HL-60/S4 treated with phorbol 12-myristate 13-acetate at 8.2 ng/mL for 4 days and 3 days (cell line): Measurements from ENCODE around the gene PRMT7.

Experiments used
- in situ Hi-C: fragments of 300-500 bp; cut with MboI; formaldehyde crosslinking; loops from 2 replicates; pipeline ENCODE4 v1.15.0; 2022; ENCODE audit warnings: low sequenced_read_pairs

The PRMT7 gene

GRCh38 chr16:68387301-68387700 lies 76.5 kb downstream of the PRMT7 start:
- in situ Hi-C loops: no loop called here

GRCh38 chr16:68388124-68388523 lies 77.3 kb downstream of the PRMT7 start:
- in situ Hi-C loops: no loop called here

DNA sequence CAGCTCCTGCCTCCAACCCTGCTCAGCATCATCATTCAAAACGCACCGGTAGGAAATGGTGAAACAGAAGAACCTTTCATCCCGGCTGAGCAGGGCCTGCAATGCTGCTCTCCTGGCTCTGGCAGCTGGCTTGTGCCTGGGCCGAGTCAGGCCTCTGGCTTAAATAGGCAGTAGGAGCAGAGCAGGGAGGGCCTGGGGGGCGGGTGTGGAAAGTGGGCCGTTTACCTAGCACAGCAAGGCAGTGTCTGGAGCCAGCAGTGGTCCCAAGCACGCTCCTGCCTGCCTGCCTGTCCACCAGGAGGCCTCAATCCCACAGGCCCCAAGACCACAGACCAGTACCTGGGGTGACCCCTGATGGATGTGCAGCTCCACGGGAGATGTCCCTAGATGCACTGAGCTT lies 78.2 kb downstream of the PRMT7 start:
- in situ Hi-C loops: no loop called here

- in situ Hi-C loops: no loop called here
These were observed 79.0 kb downstream of the PRMT7 start for GRCh38 chr16:68389750-68390371.

DNA sequence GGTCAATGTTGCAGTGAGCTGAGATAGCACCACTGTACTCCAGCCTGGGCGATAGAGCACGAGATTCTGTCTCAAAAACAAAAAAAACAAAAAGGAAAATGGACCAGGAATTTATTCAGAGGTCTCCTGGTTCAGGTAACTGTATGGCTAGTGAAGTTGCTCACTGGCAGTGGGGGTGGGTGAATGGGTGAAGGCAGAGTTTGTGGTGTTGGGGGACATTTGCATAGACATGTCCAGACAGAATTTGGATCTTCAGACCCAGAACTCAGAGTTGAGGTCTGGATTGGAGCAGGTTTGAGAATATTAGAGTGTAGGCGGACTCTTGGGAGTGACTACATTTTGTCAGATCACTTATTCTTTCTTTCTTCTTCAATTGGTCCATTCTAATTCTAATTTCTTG lies 82.5 kb downstream of the PRMT7 start:
- in situ Hi-C loops: no loop called here

DNA sequence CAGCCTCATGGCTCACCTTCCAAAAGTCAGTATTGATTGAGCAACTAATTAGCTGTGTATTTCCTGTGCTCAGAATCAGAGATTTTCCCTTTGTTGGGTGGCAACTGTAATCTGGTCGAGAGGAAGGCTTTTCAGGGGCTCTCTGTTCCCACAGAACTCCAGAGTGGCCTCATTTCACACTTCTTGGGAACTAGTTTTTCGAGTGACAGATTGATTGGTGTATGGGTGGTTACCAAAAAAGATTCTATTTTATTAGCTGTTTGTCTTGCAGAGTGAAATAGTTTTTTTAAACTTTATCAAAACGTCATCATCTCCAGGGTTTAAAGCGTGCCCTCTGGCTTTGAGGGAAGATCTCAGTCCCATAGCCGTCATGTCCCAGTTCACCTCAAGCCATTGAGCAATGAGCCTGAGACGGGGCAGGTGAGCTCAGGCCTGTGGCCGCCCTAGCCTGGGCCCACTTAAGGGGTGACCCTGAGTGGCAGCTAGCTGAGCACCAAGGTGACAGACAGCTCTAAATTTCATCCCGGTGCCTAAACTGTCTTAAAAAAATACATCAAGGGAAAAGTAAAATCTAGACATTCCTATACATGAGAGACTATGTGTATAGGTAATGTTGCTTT lies 84.5 kb downstream of the PRMT7 start:
- in situ Hi-C loops: no loop called here

GRCh38 chr16:68395815-68396214 lies 85.0 kb downstream of the PRMT7 start:
- in situ Hi-C loops: no loop called here

GRCh38 chr16:68396481-68396880 lies 85.7 kb downstream of the PRMT7 start:
- in situ Hi-C loops: no loop called here

DNA sequence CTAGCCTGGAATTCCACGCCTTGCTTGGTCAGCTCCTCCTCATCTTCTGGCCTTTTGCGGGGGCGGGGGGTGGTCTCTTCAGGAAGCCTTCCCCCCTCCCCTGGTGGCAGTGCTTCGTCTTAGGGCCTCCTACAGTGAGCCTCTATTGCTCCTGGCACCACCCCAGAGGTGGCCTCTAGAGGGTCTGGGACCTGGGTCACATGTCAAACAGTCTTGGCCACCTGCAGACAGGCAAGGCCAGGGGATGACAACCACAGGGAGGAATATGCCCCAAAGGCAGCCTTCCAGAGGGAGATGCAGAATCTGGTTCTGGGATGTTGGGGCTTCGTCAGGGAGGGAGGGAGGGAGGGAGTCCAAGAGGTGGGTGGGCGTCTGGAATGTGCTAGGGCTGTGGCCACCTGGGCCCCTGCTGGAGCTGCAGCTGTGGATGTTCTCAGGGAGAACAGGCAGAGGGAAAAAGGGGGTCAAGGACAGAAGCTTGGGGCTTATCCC lies 86.9 kb downstream of the PRMT7 start:
- in situ Hi-C loops: no loop called here

- in situ Hi-C loops: no loop called here
These were observed 88.6 kb downstream of the PRMT7 start for GRCh38 chr16:68399456-68399855.

- in situ Hi-C loops: no loop called here
These were observed 89.5 kb downstream of the PRMT7 start for GRCh38 chr16:68400083-68400923.

- in situ Hi-C loops: no loop called here
These were observed 90.2 kb downstream of the PRMT7 start for GRCh38 chr16:68400924-68401460.

DNA sequence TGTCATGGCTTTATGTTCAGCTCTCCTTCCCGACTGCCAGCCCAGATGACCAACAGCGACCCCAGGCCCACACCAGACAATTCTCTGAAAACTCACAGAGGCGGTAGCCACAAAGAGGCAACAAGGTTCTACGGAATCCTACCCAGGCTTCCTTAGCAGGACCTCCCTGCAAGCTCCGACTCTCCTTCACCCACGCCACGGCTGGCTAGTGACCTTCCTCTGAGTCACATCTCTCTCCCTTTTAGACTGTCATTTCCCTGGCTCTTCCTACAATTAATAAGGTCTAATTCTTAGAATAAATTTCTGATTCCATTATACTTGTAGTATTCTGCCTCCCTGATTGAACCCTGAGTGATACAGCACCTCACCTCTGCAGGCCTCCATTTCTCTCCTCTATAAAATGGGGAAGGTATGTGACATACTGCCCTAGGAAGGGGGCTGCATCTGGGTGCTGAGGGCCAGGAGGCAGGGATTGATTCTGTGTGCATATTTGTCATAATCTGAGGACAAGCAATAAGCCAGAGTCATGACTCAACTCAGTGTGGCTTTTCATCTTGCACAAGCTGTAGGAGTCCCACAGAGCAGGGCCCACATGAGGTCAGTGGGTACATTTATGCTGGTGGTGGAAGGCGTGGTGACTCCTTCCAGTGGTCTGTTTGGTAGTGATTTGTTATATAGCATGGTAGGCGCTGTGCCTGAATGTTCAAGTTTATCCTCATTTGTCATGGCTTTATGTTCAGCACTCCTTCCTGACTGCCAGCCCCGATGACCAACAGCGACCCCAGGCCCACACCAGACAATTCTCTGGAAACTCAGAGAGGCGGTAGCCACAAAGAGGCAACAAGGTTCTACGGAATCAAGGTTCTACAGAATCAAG lies 91.3 kb downstream of the PRMT7 start:
- in situ Hi-C loops: no loop called here

DNA sequence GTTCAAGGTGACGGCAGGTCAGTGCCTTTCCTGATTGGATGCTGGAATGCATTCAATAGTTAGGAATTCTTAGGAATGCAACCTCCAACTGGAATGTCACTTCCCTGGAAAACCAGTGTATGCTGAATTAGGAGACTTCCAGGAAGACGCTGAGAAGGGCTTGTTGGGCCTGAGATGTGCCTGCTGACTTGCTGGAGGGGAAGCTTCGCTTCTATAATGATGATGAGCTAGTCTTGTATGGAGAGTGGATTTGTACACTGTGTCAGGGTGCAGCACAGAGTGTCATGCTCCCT lies 91.9 kb downstream of the PRMT7 start:
- in situ Hi-C loops: no loop called here

DNA sequence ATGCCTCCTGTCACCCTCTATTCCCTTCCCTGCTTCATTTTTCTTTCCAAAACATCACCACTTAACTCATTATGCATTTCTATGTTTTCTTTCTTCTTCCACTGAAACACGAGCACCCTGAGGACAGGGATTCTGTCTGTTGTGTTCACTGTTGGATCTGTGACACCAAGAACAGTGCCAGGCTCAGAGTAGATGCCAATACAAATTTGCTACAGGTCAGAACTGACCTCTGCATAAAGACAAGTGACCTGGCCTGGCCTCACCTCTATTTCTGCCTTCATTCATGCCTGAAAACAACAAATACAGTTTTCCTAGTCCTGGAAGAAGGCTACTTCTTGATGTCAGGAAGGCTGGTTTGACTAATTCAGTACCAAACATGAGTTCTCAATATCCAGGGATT lies 92.4 kb downstream of the PRMT7 start:
- in situ Hi-C loops: no loop called here

DNA sequence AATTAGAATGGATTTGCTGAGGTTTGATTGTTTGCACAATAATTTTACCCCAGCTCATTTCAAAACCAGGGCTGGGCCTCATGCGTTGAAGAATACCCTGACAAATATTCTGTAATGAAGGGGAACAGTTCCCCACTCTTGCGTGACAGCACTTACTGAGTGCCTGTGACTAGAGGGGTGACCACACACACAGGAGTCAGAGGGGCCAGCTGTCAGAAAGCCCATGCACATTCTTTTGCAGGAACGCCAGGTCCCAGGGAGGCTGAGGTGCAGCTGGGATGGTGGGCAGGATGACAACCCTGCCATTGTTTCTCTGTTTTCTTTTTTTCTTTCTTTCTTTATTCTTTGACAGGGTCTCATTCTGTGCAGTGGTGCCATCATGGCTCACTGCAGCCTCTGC lies 92.9 kb downstream of the PRMT7 start:
- in situ Hi-C loops: no loop called here

GRCh38 chr16:68404736-68405345 lies 94.0 kb downstream of the PRMT7 start:
- in situ Hi-C loops: no loop called here

DNA sequence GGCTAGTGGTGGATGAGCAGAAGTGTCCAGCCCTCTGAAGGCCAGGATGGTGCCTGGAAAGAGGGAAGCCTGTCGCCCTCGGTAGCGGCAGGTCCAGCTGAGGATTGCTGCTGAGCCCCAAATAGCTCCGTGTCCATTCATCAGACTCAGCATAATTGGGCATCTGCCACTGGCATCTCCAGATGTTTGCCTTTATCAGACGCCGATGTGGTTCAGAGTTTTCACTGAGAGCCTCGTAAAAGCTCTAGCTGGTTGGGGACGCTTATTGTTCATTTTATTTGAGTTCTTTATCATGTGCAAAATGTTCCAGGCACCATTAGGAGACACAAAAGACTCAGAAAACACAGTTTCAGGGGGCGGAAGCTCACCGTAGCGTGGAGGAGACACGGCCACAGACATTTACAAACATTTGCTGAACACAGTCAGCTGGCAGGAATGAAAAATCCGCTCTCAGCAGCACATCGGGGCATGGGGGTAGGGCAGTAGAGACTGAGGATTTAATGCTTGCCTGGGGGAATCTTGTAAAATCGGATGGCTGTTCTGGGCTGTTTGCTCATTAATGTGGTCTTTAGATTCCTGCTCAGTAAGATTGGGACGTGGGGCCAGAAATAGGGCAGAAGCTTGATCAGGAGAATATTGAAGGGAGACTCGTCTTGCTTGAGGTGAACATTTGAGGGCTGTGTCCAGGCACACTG lies 95.8 kb downstream of the PRMT7 start:
- in situ Hi-C loops: no loop called here
